Measurements from ENCODE around the gene PSMD1.

PSMD1 gene

DNA sequence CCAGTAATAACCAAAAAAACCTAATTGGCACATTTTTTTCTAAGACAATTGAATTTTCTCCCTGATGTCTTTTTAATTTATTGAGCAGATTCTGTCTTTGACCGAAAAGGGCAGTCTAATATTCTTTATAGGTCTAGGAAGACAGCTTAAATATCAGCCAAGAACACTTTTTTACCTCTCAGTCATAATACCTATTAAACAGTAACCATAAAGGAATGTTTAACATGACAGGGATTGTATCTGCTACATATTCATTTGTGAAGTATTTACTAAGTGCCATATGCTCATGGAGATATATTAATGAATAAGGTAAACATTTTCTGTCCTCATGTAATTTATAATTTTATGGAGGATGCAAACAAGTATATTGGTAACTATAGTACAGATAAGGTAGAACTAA lies 71.3 kb downstream of the PSMD1 start:
- no peak for TF ChIP-seq FOXP2 (optimal IDR thresholded peaks at IDR 0.05; ENCODE audit: borderline replicate concordance, extremely low read depth, extremely low read length, insufficient read depth)
- TF ChIP-seq TAF1 (IDR thresholded peaks at IDR 0.05; ENCODE audit: borderline replicate concordance, insufficient read depth, low read length), result no peak
- no peak for TF ChIP-seq SIN3A (IDR thresholded peaks at IDR 0.05; ENCODE audit: borderline replicate concordance, insufficient read depth, low read length)
- TF ChIP-seq, protein P1, sequence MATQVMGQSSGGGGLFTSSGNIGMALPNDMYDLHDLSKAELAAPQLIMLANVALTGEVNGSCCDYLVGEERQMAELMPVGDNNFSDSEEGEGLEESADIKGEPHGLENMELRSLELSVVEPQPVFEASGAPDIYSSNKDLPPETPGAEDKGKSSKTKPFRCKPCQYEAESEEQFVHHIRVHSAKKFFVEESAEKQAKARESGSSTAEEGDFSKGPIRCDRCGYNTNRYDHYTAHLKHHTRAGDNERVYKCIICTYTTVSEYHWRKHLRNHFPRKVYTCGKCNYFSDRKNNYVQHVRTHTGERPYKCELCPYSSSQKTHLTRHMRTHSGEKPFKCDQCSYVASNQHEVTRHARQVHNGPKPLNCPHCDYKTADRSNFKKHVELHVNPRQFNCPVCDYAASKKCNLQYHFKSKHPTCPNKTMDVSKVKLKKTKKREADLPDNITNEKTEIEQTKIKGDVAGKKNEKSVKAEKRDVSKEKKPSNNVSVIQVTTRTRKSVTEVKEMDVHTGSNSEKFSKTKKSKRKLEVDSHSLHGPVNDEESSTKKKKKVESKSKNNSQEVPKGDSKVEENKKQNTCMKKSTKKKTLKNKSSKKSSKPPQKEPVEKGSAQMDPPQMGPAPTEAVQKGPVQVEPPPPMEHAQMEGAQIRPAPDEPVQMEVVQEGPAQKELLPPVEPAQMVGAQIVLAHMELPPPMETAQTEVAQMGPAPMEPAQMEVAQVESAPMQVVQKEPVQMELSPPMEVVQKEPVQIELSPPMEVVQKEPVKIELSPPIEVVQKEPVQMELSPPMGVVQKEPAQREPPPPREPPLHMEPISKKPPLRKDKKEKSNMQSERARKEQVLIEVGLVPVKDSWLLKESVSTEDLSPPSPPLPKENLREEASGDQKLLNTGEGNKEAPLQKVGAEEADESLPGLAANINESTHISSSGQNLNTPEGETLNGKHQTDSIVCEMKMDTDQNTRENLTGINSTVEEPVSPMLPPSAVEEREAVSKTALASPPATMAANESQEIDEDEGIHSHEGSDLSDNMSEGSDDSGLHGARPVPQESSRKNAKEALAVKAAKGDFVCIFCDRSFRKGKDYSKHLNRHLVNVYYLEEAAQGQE (IDR thresholded peaks at IDR 0.05; ENCODE audit: insufficient read depth in 1 of 2, low read depth in 2 of 2, low read length in 2 of 2), result no peak
- no peak for TF ChIP-seq POLR2AphosphoS5 (IDR thresholded peaks at IDR 0.05; ENCODE audit: low read depth, low read length)

DNA sequence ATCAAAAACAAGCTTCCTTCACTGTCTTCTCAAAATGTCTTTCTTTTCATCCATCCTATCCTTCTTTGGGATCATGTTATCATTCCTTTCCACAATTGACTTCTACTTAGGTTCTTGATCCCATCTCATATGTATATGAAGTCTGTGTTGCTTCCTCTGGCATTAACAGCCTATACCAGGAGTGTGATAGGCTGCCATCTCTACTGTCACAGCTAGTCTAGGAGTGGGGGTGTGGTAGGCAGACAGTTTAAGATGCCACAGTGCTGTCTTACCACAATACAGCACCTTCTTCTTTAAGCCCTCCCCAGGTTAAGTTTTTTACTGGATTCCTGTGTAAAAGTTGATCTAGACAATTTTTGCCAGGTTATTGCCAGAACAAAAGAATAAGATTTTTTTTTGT lies 71.9 kb downstream of the PSMD1 start:
- TF ChIP-seq, protein P1 (IDR thresholded peaks at IDR 0.05; ENCODE audit: insufficient read depth in 1 of 2, low read depth in 2 of 2, low read length in 2 of 2), result no peak
- no peak for TF ChIP-seq POLR2AphosphoS5 (IDR thresholded peaks at IDR 0.05; ENCODE audit: low read depth, low read length)
- TF ChIP-seq SIN3A (IDR thresholded peaks at IDR 0.05; ENCODE audit: borderline replicate concordance, insufficient read depth, low read length), result no peak
- TF ChIP-seq FOXP2 (optimal IDR thresholded peaks at IDR 0.05; ENCODE audit: borderline replicate concordance, extremely low read depth, extremely low read length, insufficient read depth), result no peak
- TF ChIP-seq TAF1 (IDR thresholded peaks at IDR 0.05; ENCODE audit: borderline replicate concordance, insufficient read depth, low read length), result no peak

DNA sequence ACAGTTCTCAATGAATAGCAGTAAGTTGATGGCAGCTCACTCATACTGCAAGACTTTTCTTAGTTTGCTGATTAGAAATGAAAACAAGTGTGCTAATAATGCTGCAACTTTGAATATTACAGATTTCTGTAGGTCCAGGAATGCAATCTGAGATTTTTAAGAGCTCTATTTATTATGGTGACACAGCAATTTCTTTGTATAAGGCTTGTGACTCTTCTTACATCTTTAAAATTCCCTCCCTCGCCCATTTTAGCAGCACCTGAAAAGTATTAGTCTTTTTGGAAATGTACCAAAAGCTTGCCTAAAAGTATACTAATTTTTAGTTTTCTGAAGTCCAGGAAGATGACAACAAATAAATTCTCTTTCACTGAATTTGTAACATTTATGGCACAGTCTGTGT lies 72.5 kb downstream of the PSMD1 start:
- TF ChIP-seq FOXP2 (optimal IDR thresholded peaks at IDR 0.05; ENCODE audit: borderline replicate concordance, extremely low read depth, extremely low read length, insufficient read depth), result no peak
- TF ChIP-seq POLR2AphosphoS5 (IDR thresholded peaks at IDR 0.05; ENCODE audit: low read depth, low read length), result no peak
- no peak for TF ChIP-seq SIN3A (IDR thresholded peaks at IDR 0.05; ENCODE audit: borderline replicate concordance, insufficient read depth, low read length)
- TF ChIP-seq, protein P1 (IDR thresholded peaks at IDR 0.05; ENCODE audit: insufficient read depth in 1 of 2, low read depth in 2 of 2, low read length in 2 of 2), result no peak
- TF ChIP-seq TAF1 (IDR thresholded peaks at IDR 0.05; ENCODE audit: borderline replicate concordance, insufficient read depth, low read length), result no peak

DNA sequence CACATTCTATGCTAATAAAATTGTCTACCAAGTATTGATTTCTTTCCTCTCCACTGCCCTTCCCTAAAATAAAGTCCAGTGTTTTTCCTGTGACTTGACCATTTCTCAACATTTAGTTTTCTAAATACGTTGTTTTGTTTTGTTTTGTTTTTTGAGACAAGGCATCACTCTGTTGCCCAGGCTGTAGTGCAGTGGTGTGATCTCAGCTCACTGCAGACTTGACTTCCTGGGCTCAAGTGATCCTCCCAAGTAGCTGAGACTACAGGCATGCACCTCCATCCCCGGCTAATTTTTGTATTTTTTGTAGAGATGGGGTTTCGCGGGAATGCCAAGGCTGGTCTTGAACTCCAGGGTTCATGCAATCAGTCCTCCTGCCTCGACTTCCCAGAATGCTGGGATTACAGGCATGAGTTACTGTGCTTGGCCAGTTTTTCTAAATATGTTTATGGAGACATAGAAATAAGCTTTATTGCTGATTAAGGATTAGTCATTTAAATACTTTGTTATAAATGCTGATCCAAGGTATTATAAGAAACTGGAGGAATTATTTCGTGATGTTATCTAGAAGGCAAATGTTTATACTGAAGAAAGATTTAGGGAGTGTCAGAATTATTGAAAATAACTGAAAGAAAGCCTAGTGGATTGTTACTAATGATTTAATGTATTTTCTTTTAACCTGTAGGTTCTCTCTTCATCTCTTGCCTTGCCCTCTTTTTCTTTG lies 73.8 kb downstream of the PSMD1 start:
- TF ChIP-seq FOXP2 (optimal IDR thresholded peaks at IDR 0.05; ENCODE audit: borderline replicate concordance, extremely low read depth, extremely low read length, insufficient read depth) (no peak), TAF1 (IDR thresholded peaks at IDR 0.05; ENCODE audit: borderline replicate concordance, insufficient read depth, low read length) (no peak), POLR2AphosphoS5 (IDR thresholded peaks at IDR 0.05; ENCODE audit: low read depth, low read length) (no peak), SIN3A (IDR thresholded peaks at IDR 0.05; ENCODE audit: borderline replicate concordance, insufficient read depth, low read length) (no peak)
- TF ChIP-seq, protein P1 (IDR thresholded peaks at IDR 0.05; ENCODE audit: insufficient read depth in 1 of 2, low read depth in 2 of 2, low read length in 2 of 2), result no peak

Data from PFSK-1 (cell line).